ENCODE results near the gene NEU4. TPM values are rescaled to one million over a fixed set of nuclear protein-coding genes. Genes with fewer than 3 reads are reported as not detected.

Gene NEU4
- polyA plus RNA-seq, 1 experiment: not detected

- Histone ChIP-seq H3K9me3 (ENCODE audit: control insufficient read depth, insufficient read depth, low read length) (peaks cover 6% of the 10 kb centered on the region; the same call in 1 of the 2 replicates), H3K4me3 (ENCODE audit: low read depth, low read length) (no peak overlapping the region), H3K27me3 (ENCODE audit: control insufficient read depth, insufficient read depth, low read length) (peaks cover 8% of the 10 kb centered on the region), H3K27ac (ENCODE audit: low read depth, low read length) (no peak overlapping the region)
- ChIA-PET POLR2A (no interaction called here), CTCF (interaction anchor here (1.9 kb wide), 1 partner anchor 44 kb away, joined by 5 read pairs; no protein-coding TSS in a partner anchor)
- DNase-seq (ENCODE audit: low read depth, low spot score): no peak
- TF ChIP-seq CTCF (IDR thresholded peaks at IDR 0.05; ENCODE audit: low read depth, low read length): no peak
Measured at GRCh38 chr2:241834527-241835210, 25.7 kb downstream of the NEU4 start.

GRCh38 chr2:241835611-241836010 lies 26.6 kb downstream of the NEU4 start:
- H3K9me3 ChIP-seq (ENCODE audit: control insufficient read depth, insufficient read depth, low read length): peaks cover 6% of the 10 kb centered on the region; the same call in 1 of the 2 replicates
- no peak overlapping the region for H3K4me3 ChIP-seq (ENCODE audit: low read depth, low read length)
- H3K27ac ChIP-seq (ENCODE audit: low read depth, low read length): no peak overlapping the region
- CTCF ChIA-PET: interaction anchor here (0.7 kb wide), 1 partner anchor 9 kb away, joined by 3 read pairs; no protein-coding TSS in a partner anchor
- no peak for TF ChIP-seq CTCF (IDR thresholded peaks at IDR 0.05; ENCODE audit: low read depth, low read length)
- POLR2A ChIA-PET: no interaction called here
- peaks cover 8% of the 10 kb centered on the region for H3K27me3 ChIP-seq (ENCODE audit: control insufficient read depth, insufficient read depth, low read length)
- no peak for DNase-seq (ENCODE audit: low read depth, low spot score)

DNA sequence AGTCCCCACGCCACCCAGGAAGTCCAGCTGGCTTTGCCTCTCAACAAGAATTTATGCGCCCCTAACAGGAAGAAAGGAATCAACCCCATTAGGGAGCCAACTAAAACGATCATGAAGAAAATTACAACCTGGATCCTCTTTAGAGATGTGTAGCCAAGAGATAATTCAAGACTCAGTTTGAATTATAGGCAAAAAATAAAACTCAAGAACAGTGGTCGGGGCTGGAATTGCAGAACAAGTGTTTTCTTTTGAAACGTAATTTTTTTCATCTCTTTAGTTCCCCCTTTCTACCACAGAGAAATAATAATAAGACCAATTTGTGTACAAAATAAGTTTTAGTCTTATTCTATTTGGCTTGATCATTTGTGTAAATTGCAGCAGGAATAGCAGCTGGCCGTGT lies 27.3 kb downstream of the NEU4 start:
- CTCF ChIA-PET: interaction anchor here (0.7 kb wide), 1 partner anchor 8 kb away, joined by 3 read pairs; no protein-coding TSS in a partner anchor

GRCh38 chr2:241837197-241837965 lies 28.4 kb downstream of the NEU4 start:
- POLR2A ChIA-PET: no interaction called here
- DNase-seq (ENCODE audit: low read depth, low spot score): no peak
- no peak overlapping the region for H3K4me3 ChIP-seq (ENCODE audit: low read depth, low read length)
- CTCF ChIA-PET: interaction anchor here (1.6 kb wide), 1 partner anchor 41 kb away, joined by 4 read pairs; no protein-coding TSS in a partner anchor
- no peak overlapping the region for H3K27ac ChIP-seq (ENCODE audit: low read depth, low read length)
- peaks cover 4% of the 10 kb centered on the region for H3K9me3 ChIP-seq (ENCODE audit: control insufficient read depth, insufficient read depth, low read length)
- TF ChIP-seq CTCF (IDR thresholded peaks at IDR 0.05; ENCODE audit: low read depth, low read length): no peak
- H3K27me3 ChIP-seq (ENCODE audit: control insufficient read depth, insufficient read depth, low read length): peaks cover 8% of the 10 kb centered on the region

More for the DNA sequence above, 27.3 kb downstream of the NEU4 start:
- Histone ChIP-seq H3K27ac (ENCODE audit: low read depth, low read length) (no peak overlapping the region), H3K4me3 (ENCODE audit: low read depth, low read length) (no peak overlapping the region), H3K9me3 (ENCODE audit: control insufficient read depth, insufficient read depth, low read length) (peaks cover 6% of the 10 kb centered on the region), H3K27me3 (ENCODE audit: control insufficient read depth, insufficient read depth, low read length) (peaks cover 8% of the 10 kb centered on the region)
- no peak for DNase-seq (ENCODE audit: low read depth, low spot score)
- POLR2A ChIA-PET: interaction anchor here (1.0 kb wide), 1 partner anchor 10 kb away, joined by 3 read pairs; no protein-coding TSS in a partner anchor
- TF ChIP-seq CTCF (IDR thresholded peaks at IDR 0.05; ENCODE audit: low read depth, low read length): no peak

Data from AG04450 (cell line).